Uterus (tissue), 4 donors: Measurements from ENCODE around the gene SLC35F3. TPM values are rescaled to one million over a fixed set of nuclear protein-coding genes. Genes with fewer than 3 reads are reported as not detected.

ENCODE experiments used
- DNase-seq, 2 donors: peaks; one replicate each; pipeline ENCODE4 v3.0.0-alpha.2; 2019 to 2020
- H3K27ac ChIP-seq, 2 donors: fragments of 200-600 bp; sonication (generic); 1 replicate in 1 of 2; 2 replicates in 1 of 2; pipeline ENCODE4 v1.5.1; 2016 to 2018
- H3K27me3 ChIP-seq, 2 donors: fragments of 200-600 bp; sonication (generic); one replicate each; pipeline ENCODE4 v1.5.1; 2018 to 2019; ENCODE audit warnings: control low read depth in 1 of 2
- H3K36me3 ChIP-seq, 2 donors: fragments of 200-600 bp; sonication (generic); one replicate each; pipeline ENCODE4 v1.5.1; 2019; ENCODE audit warnings: control low read depth in 1 of 2
- H3K4me1 ChIP-seq, 2 donors: fragments of 200-600 bp; sonication (generic); one replicate each; pipeline ENCODE4 v1.5.1; 2018 to 2019; ENCODE audit warnings: control low read depth in 1 of 2
- H3K4me3 ChIP-seq, 2 donors: fragments of 200-600 bp; sonication (generic); 1 replicate in 1 of 2; 2 replicates in 1 of 2; pipeline ENCODE4 v1.5.1; 2018 to 2019; ENCODE audit warnings: mild to moderate bottlenecking in 1 of 2
- H3K9me3 ChIP-seq, 2 donors: fragments of 200-600 bp; sonication (generic); one replicate each; pipeline ENCODE4 v1.5.1; 2019; ENCODE audit warnings: control low read depth in 1 of 2
- CTCF ChIP-seq, 4 experiments: fragments of 200-600 bp in 2 of 4; fragments of 450-650 bp in 2 of 4; sonication (generic) in 2 of 4; IDR thresholded peaks; one replicate each; pipeline ENCODE4 v1.5.1; 2016 to 2019; ENCODE audit warnings: antibody characterized with exemption in 4 of 4, mild to moderate bottlenecking in 2 of 4, moderate library complexity in 1 of 4
- POLR2A ChIP-seq, 2 donors: fragments of 450-650 bp; IDR thresholded peaks; one replicate each; pipeline ENCODE4 v1.6.1; 2016; ENCODE audit warnings: antibody characterized with exemption in 2 of 2, mild to moderate bottlenecking in 1 of 2, moderate library complexity in 1 of 2
- intact Hi-C: fragments of 100-400 bp; cut with DNase I; formaldehyde crosslinking; loops from one replicate; pipeline ENCODE4 v1.15.1; 2023; ENCODE audit warnings: low total_unique reads
- total RNA-seq, 4 donors: library from RNA; depleted of rRNA in 3 of 4; stranded (reverse); fragments of >200 nt in 3 of 4; gene quantifications; one replicate each; pipeline versions ENCODE4 v1.1.0 to v1.2.4, GENCODE V29; 2014 to 2023
- donor health status: DM: yes; HTN: yes; CAD: no.

Gene SLC35F3
- total RNA-seq, 4 donors from 2014 or later: 0.24 to 0.62 (median 0.26) TPM; not detected in 1

GRCh38 chr1:234368320-234369032 lies 464.0 kb downstream of the SLC35F3 start:
- no peak for DNase-seq
- no peaks in the 10 kb centered on the region for H3K4me1 ChIP-seq
- intact Hi-C loops: no loop called here
- H3K4me3 ChIP-seq: no peak overlapping the region
- H3K9me3 ChIP-seq: no peaks in the 10 kb centered on the region
- no peaks in the 10 kb centered on the region for H3K27me3 ChIP-seq
- no peaks in the 10 kb centered on the region for H3K36me3 ChIP-seq
- H3K27ac ChIP-seq: no peak overlapping the region
- TF ChIP-seq CTCF (IDR thresholded peaks at IDR 0.05) (no peak), POLR2A (IDR thresholded peaks at IDR 0.05) (no peak)

GRCh38 chr1:234369033-234369430 lies 464.6 kb downstream of the SLC35F3 start:
- no peak for TF ChIP-seq POLR2A (IDR thresholded peaks at IDR 0.05)
- TF ChIP-seq CTCF (IDR thresholded peaks at IDR 0.05): no peak
- intact Hi-C loops: no loop called here
- no peaks in the 10 kb centered on the region for H3K4me1 ChIP-seq
- H3K27ac ChIP-seq: no peak overlapping the region
- no peaks in the 10 kb centered on the region for H3K36me3 ChIP-seq
- no peak for DNase-seq
- H3K27me3 ChIP-seq: no peaks in the 10 kb centered on the region
- H3K4me3 ChIP-seq: no peak overlapping the region
- no peaks in the 10 kb centered on the region for H3K9me3 ChIP-seq

- no peaks in the 10 kb centered on the region for H3K36me3 ChIP-seq
- H3K4me3 ChIP-seq: no peak overlapping the region
- H3K27me3 ChIP-seq: no peaks in the 10 kb centered on the region
- DNase-seq: no peak
- intact Hi-C loops: no loop called here
- no peaks in the 10 kb centered on the region for H3K4me1 ChIP-seq
- TF ChIP-seq POLR2A (IDR thresholded peaks at IDR 0.05): no peak
- TF ChIP-seq CTCF (IDR thresholded peaks at IDR 0.05): no peak
- H3K27ac ChIP-seq: no peak overlapping the region
- H3K9me3 ChIP-seq: no peaks in the 10 kb centered on the region
These were observed 465.3 kb downstream of the SLC35F3 start for GRCh38 chr1:234369784-234370183.

GRCh38 chr1:234371414-234371813 lies 466.9 kb downstream of the SLC35F3 start:
- H3K9me3 ChIP-seq: no peaks in the 10 kb centered on the region
- no peak overlapping the region for H3K4me3 ChIP-seq
- no peak for DNase-seq
- TF ChIP-seq CTCF (IDR thresholded peaks at IDR 0.05) (no peak), POLR2A (IDR thresholded peaks at IDR 0.05) (no peak)
- intact Hi-C loops: no loop called here
- H3K27ac ChIP-seq: no peak overlapping the region
- H3K27me3 ChIP-seq: no peaks in the 10 kb centered on the region
- no peaks in the 10 kb centered on the region for H3K36me3 ChIP-seq
- H3K4me1 ChIP-seq: no peaks in the 10 kb centered on the region

GRCh38 chr1:234372011-234372757 lies 467.7 kb downstream of the SLC35F3 start:
- Histone ChIP-seq H3K27ac (no peak overlapping the region), H3K4me3 (peak overlapping the region; percentile 84 to 85), H3K4me1 (no peaks in the 10 kb centered on the region), H3K36me3 (no peaks in the 10 kb centered on the region), H3K27me3 (no peaks in the 10 kb centered on the region), H3K9me3 (no peaks in the 10 kb centered on the region)
- no peak for DNase-seq
- TF ChIP-seq POLR2A (IDR thresholded peaks at IDR 0.05) (no peak), CTCF (IDR thresholded peaks at IDR 0.05) (no peak)
- intact Hi-C loops: no loop called here
